ENCODE data around the gene RNF213.

RNF213 gene

GRCh38 chr17:80289616-80290015, 29.0 kb downstream of the RNF213 start:
- Histone ChIP-seq H3K4me1 (ENCODE audit: insufficient read depth, low read length, severe bottlenecking) (no peaks in the 10 kb centered on the region), H3K4me3 (ENCODE audit: low read depth, low read length, poor library complexity, severe bottlenecking) (no peak overlapping the region), H2AFZ (ENCODE audit: low read length) (no peak overlapping the region), H3K9me2 (ENCODE audit: low read depth, low read length) (no peaks in the 10 kb centered on the region), H4K20me1 (ENCODE audit: insufficient read depth, low read length) (no peaks in the 10 kb centered on the region), H3K79me2 (ENCODE audit: insufficient read depth, low read length) (no peaks in the 10 kb centered on the region), H3K9me3 (ENCODE audit: low read length) (no peaks in the 10 kb centered on the region), H3K4me2 (ENCODE audit: low read length) (no peak overlapping the region), H3F3A (ENCODE audit: insufficient read depth, low read length) (no peaks in the 10 kb centered on the region), H3K27me3 (ENCODE audit: insufficient read depth, low read length) (no peaks in the 10 kb centered on the region), H3K27ac (ENCODE audit: low read depth, low read length, poor library complexity, severe bottlenecking) (no peak overlapping the region), H3K36me3 (ENCODE audit: insufficient read depth, low read length) (peaks cover 11% of the 10 kb centered on the region; the same call in 1 of the 2 replicates), H3K9ac (ENCODE audit: low read length) (no peak overlapping the region)
- TF ChIP-seq CTCF (IDR thresholded peaks at IDR 0.05; ENCODE audit: low read length) (no peak), EZH2 (IDR thresholded peaks at IDR 0.05; ENCODE audit: borderline replicate concordance, low read length) (no peak)

DNA sequence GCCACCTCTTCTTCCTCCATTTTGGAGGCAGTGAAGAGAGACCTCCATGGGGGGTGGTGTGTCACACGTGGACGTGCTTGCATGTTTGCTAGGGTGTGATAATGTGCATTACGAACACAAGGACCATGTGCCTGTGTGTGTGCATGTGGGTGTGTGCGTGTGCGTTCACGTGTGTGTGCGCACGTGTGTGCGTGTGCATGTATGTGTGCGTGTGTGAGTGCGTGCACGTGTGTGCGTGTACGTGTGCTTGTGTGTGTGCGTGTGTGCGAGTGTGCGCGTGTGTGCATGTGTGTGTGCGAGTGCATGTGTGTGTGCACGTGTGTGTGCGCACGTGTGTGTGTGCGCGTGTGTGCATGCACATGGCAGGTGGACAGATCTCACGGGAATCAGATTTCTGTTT, 29.5 kb downstream of the RNF213 start:
- Histone ChIP-seq H3F3A (ENCODE audit: insufficient read depth, low read length) (no peaks in the 10 kb centered on the region), H3K9me3 (ENCODE audit: low read length) (no peaks in the 10 kb centered on the region), H3K4me1 (ENCODE audit: insufficient read depth, low read length, severe bottlenecking) (no peaks in the 10 kb centered on the region), H3K9ac (ENCODE audit: low read length) (no peak overlapping the region), H3K27ac (ENCODE audit: low read depth, low read length, poor library complexity, severe bottlenecking) (no peak overlapping the region), H3K36me3 (ENCODE audit: insufficient read depth, low read length) (peaks cover 16% of the 10 kb centered on the region; the same call in 1 of the 2 replicates), H3K9me2 (ENCODE audit: low read depth, low read length) (no peaks in the 10 kb centered on the region), H3K27me3 (ENCODE audit: insufficient read depth, low read length) (no peaks in the 10 kb centered on the region), H4K20me1 (ENCODE audit: insufficient read depth, low read length) (no peaks in the 10 kb centered on the region), H3K79me2 (ENCODE audit: insufficient read depth, low read length) (no peaks in the 10 kb centered on the region), H3K4me2 (ENCODE audit: low read length) (no peak overlapping the region), H3K4me3 (ENCODE audit: low read depth, low read length, poor library complexity, severe bottlenecking) (no peak overlapping the region), H2AFZ (ENCODE audit: low read length) (no peak overlapping the region)
- no peak for TF ChIP-seq CTCF (IDR thresholded peaks at IDR 0.05; ENCODE audit: low read length)
- TF ChIP-seq EZH2 (IDR thresholded peaks at IDR 0.05; ENCODE audit: borderline replicate concordance, low read length), result no peak

DNA sequence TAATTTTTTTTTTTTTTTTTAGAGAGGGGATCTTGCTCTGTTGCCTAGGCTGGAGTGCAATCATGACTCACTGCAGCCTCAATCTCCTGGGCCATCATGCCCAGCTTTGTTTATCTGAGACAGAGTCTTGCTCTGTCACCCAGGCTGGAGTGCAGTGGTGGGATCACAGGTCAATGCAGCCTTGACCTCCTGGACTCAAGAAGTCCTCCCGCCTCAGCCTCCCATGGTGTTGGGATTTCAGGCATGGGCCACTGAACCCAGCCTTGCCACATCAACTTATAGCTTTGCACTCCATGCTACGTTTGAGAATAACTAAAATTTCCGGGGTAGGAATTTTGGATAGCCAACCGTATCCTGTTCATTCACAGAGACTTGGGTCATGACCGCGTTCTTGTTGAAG, 30.6 kb downstream of the RNF213 start:
- Histone ChIP-seq H3K27ac (ENCODE audit: low read depth, low read length, poor library complexity, severe bottlenecking) (no peak overlapping the region), H3K4me1 (ENCODE audit: insufficient read depth, low read length, severe bottlenecking) (no peaks in the 10 kb centered on the region), H3K36me3 (ENCODE audit: insufficient read depth, low read length) (peaks cover 23% of the 10 kb centered on the region; the same call in 1 of the 2 replicates), H3K9ac (ENCODE audit: low read length) (no peak overlapping the region), H3K9me3 (ENCODE audit: low read length) (no peaks in the 10 kb centered on the region), H3K79me2 (ENCODE audit: insufficient read depth, low read length) (no peaks in the 10 kb centered on the region), H2AFZ (ENCODE audit: low read length) (no peak overlapping the region), H3K4me3 (ENCODE audit: low read depth, low read length, poor library complexity, severe bottlenecking) (no peak overlapping the region), H3K27me3 (ENCODE audit: insufficient read depth, low read length) (no peaks in the 10 kb centered on the region), H3F3A (ENCODE audit: insufficient read depth, low read length) (no peaks in the 10 kb centered on the region), H4K20me1 (ENCODE audit: insufficient read depth, low read length) (no peaks in the 10 kb centered on the region), H3K9me2 (ENCODE audit: low read depth, low read length) (no peaks in the 10 kb centered on the region), H3K4me2 (ENCODE audit: low read length) (no peak overlapping the region)
- no peak for TF ChIP-seq EZH2 (IDR thresholded peaks at IDR 0.05; ENCODE audit: borderline replicate concordance, low read length)
- TF ChIP-seq CTCF (IDR thresholded peaks at IDR 0.05; ENCODE audit: low read length), result no peak
